ENCODE data around the gene CDK5RAP3. TPM values are rescaled to one million over a fixed set of nuclear protein-coding genes. Genes with fewer than 3 reads are reported as not detected.
A peak's percentile ranks its signal among the peaks of the same experiment; 100 is the strongest.
"Not testable (repeated sequence)": the region's sequence is repeated elsewhere in the genome, so short reads cannot be mapped to it uniquely, and the experiment has no call there.

Gene CDK5RAP3
- total and polyA plus RNA-seq, 7 donors, result 21.0 to 44.1 (median 29.9) TPM

DNA sequence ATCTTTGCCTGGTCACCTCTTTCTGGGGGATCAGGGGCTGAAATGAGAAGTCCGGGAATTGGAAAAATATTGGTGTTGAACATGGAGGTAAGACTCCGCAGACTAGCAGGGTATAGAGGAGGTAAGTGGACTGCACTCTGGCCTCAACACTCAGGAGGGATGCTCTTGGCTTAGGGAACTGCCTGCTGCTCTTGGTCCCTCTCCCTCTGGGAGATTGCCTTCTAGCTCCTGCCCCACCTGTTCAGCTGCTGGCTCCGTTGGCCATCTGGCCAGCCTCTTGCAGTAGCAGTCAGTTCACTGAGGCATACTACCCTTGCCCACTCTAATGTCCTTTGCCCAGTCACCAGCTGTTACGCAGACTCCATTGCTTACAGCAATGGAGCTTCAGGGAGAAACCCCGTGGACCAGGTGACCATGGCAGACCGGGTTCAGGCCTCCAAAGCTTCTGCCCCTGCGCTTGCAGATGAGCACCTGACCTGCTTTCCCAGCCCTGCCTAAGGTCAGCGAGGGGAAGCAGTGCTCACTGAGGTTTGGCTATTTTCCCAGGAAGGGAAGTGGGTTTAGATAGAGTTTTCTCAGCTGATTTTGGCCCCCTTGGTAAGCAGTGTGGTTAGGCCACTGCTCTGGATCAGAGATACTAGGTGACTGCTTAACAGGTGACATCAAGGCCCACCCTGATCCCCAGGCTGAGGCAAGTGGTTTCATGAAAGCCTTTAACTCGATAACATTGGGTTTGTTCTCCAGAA, 11.9 kb downstream of the CDK5RAP3 start:
- no peak for ATAC-seq
- intact Hi-C loops (cut with DNase I), result no loop called here
- Histone ChIP-seq H3K36me3 (ENCODE audit: insufficient read depth in 1 of 2, low read depth in 1 of 2) (peaks cover 7 to 69% of the 10 kb centered on the region in 2 donors), H3K27me3 (ENCODE audit: insufficient read depth in 3 of 3, low read length in 2 of 3) (no peaks in the 10 kb centered on the region), H3K4me3 (no peak overlapping the region), H3K4me1 (no peaks in the 10 kb centered on the region), H3K27ac (no peak overlapping the region), H3K9me3 (no peaks in the 10 kb centered on the region)
- no peak for TF ChIP-seq CTCF (IDR thresholded peaks at IDR 0.05)
- DNase-seq, result no peak
- WGBS, 3 donors, result 79 to 80% (median 79%) methylated on average over 9 of the region's 9 CpGs

DNA sequence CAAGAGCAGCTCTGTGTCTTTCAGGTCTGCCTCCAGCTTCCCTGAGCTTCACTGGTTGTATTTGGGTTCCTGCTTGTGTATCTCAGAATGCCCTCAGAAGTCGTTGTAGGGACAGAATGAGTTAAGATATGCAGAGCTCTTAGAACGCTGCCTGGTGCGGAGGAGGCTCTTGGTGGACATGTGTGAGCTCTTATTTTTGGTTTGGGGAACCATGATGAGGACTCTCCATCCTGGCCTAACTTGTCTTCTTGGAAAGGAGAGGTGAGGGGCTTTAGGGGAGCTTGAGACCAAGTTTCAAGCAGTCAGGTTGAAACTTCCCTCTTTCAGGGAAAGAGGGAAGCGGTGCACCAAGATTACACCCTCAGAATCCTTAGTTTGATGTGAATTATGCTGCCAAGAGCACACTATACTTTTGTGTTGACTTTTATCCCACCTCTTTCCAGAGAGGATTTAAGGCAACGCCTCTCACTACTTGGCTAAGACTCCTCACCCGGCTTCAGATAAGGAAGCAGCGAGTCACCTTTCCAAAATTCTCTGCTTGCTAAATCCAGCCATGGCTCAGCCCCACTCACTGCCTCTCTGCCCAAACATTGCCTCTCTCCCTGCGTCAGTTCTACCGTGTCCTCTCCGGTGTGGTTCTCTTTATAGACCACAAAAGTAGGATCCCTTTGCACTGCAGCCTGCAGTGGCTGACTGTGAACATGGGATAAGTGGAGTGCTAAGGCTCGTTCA, 12.7 kb downstream of the CDK5RAP3 start:
- Histone ChIP-seq H3K4me1 (no peaks in the 10 kb centered on the region), H3K27ac (no peak overlapping the region), H3K4me3 (no peak overlapping the region), H3K36me3 (ENCODE audit: insufficient read depth in 1 of 2, low read depth in 1 of 2) (peaks cover 7 to 61% of the 10 kb centered on the region in 2 donors), H3K27me3 (ENCODE audit: insufficient read depth in 3 of 3, low read length in 2 of 3) (no peaks in the 10 kb centered on the region), H3K9me3 (no peaks in the 10 kb centered on the region)
- ATAC-seq (no peak), DNase-seq (no peak)
- intact Hi-C loops (cut with DNase I), result no loop called here
- no peak for TF ChIP-seq CTCF (IDR thresholded peaks at IDR 0.05)
- 74 to 80% (median 79%) methylated on average over 11 of the region's 11 CpGs for WGBS, 3 donors

GRCh38 chr17:47986520-47986919, 15.6 kb downstream of the CDK5RAP3 start:
- intact Hi-C loops (cut with DNase I), result no loop called here
- no peak for TF ChIP-seq CTCF (IDR thresholded peaks at IDR 0.05)
- no peaks in the 10 kb centered on the region for H3K9me3 ChIP-seq
- H3K27me3 ChIP-seq (ENCODE audit: insufficient read depth in 3 of 3, low read length in 2 of 3), result no peaks in the 10 kb centered on the region
- H3K27ac ChIP-seq, result no peak overlapping the region
- WGBS, 3 donors, result 73 to 85% (median 81%) methylated on average over 5 of the region's 5 CpGs
- ATAC-seq (no peak), DNase-seq (no peak)
- H3K4me1 ChIP-seq, result no peaks in the 10 kb centered on the region
- H3K36me3 ChIP-seq (ENCODE audit: insufficient read depth in 1 of 2, low read depth in 1 of 2), result peaks cover 0 to 32% of the 10 kb centered on the region in 2 donors
- no peak overlapping the region for H3K4me3 ChIP-seq

DNA sequence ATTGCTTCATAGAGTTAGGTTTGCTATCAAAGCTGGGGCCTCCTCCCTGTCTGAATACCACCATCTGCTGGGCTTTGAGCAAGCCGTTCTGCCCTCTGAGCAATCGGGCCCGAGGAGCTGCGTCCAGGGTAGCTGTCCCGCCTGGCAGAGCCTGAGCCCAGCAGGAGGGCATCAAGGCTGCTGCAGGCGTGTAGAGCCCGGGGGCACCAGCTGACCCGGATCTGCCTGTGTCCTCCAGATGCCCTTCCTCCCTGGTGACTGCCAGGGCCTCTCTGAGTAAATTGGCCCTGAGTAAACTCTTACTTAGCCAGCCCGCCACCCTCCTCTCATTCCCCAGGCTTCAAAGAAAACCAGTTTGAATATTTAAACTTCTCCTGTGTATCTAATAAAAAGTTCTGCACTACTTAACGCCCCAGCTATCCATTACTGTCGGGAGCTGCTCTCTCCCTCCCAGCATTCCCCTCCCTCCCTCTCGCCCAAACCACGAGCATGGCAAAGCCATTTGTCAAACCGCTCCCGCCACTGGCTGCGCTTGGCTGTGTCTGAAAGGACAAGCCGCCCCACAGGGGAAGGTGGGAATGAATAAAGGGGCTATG, 16.4 kb downstream of the CDK5RAP3 start:
- H3K9me3 ChIP-seq, result no peaks in the 10 kb centered on the region
- WGBS, 3 donors, result 24 to 32% (median 31%) methylated on average over 17 of the region's 17 CpGs
- H3K36me3 ChIP-seq (ENCODE audit: insufficient read depth in 1 of 2, low read depth in 1 of 2), result peaks cover 0 to 24% of the 10 kb centered on the region in 2 donors
- H3K27me3 ChIP-seq (ENCODE audit: insufficient read depth in 3 of 3, low read length in 2 of 3), result no peaks in the 10 kb centered on the region
- no peak overlapping the region for H3K27ac ChIP-seq
- no peak overlapping the region for H3K4me3 ChIP-seq
- ATAC-seq (peak in 3 of 4 donors; percentile 31 to 51 (median 47)), DNase-seq (no peak)
- H3K4me1 ChIP-seq, result no peaks in the 10 kb centered on the region
- intact Hi-C loops (cut with DNase I), result no loop called here
- no peak for TF ChIP-seq CTCF (IDR thresholded peaks at IDR 0.05)

- H3K27ac ChIP-seq; intact Hi-C loops (cut with DNase I); DNase-seq; H3K27me3 ChIP-seq (ENCODE audit: insufficient read depth in 3 of 3, low read length in 2 of 3); H3K9me3 ChIP-seq; ATAC-seq; H3K4me1 ChIP-seq; H3K4me3 ChIP-seq: not testable (repeated sequence)
- H3K36me3 ChIP-seq (ENCODE audit: insufficient read depth in 1 of 2, low read depth in 1 of 2), result peaks cover 0 to 13% of the 10 kb centered on the region in 2 donors
- WGBS, 3 donors, result 83 to 100% (median 97%) methylated on average over 1 of the region's 1 CpG
Measured at GRCh38 chr17:47988445-47988844, 17.5 kb downstream of the CDK5RAP3 start.

Data from psoas muscle (tissue), 8 donors.